Glomerular visceral epithelial cell (primary cell): Measurements from ENCODE around the gene B3GNT9.
A peak's percentile ranks its signal among the peaks of the same experiment; 100 is the strongest.

Experiments
- DNase-seq: peaks from one replicate; pipeline ENCODE4 v3.0.0-alpha.2; 2016; ENCODE audit errors: extremely low spot score

The B3GNT9 gene

DNA sequence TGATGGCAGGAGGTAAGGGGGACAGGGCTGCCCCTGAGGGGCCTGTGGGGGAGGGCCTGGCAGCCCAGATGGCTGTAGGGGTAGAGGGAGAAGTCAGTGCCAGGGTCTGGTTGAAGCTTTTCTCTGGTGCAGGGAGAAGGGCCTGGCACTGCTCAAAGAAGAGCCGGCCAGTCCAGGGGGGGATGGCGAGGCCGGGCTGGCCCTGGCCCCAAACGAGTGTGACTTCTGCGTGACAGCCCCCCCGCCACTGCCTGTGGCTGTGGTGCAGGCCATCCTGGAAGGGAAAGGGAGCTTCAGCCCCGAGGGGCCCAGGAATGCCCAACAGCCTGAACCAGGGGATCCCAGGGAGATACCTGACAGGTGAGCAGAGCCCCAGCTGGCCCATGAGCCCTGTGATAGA is 16.8 kb upstream of the B3GNT9 start:
- no peak for DNase-seq

GRCh38 chr16:67166598-67167168 is 15.9 kb upstream of the B3GNT9 start:
- no peak for DNase-seq

DNA sequence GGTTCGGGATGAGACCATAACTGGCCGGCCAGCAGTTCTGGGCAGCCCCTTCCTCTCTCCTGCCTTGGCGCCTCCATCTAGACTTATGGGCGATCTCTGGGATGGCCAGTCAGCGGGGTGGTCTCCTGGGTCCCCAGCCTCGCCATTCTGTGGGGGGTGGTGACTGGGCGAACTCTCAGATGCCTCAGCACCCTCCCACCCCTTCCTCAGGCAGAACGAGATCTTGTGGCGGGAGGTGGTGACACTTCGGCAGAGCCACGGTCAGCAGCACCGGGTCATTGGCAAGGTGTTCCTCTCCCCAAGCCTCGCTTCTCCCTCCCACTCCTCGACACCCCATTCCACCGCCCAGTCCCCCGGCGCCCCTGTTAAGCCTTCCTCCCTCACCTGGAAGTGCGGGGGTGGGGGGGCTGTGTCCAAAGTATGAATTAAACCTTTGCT is 15.3 kb upstream of the B3GNT9 start:
- DNase-seq: no peak

DNA sequence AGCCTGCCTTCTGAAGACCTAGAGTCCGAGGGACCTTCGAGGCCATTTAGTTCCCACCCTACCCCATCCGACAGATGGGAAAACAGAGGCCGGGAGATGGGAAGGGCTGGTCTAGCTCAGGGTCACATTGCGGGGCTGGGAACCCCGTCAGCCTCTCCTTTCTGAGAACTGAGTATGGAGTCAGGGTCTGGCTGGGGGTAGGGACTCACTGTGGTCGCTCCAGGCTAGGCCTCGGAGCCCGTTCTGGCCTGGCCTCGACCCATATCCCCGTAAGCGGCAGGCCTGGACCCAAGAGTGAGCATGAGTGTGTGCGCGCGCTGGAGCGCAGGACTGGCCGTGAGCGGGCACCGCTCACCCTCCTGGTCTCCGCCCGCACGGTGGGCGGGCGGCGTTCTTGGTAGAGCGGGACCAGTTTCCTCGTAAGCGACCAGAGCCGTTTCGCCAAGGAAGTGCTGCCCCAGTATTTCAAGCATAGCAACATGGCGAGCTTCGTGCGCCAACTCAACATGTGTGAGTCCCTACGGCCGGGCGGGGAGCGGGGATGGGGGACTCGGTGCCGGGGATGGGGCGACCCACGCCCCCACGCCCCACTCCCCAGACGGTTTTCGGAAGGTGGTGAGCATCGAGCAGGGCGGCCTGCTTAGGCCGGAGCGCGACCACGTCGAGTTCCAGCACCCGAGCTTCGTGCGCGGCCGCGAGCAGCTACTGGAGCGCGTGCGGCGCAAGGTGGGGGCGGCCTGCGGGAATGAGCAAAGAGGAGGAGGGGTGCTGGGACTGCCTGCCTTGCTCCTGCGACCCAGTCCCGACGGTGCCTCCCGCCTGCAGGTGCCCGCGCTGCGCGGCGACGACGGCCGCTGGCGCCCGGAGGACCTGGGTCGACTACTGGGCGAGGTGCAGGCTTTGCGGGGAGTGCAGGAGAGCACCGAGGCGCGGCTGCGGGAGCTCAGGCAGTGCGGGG is 14.6 kb upstream of the B3GNT9 start:
- no peak for DNase-seq

- DNase-seq: no peak
These were observed 13.8 kb upstream of the B3GNT9 start, which contains the start of gene HSF4 for GRCh38 chr16:67164599-67165061. Gene HSF4, plus strand, starts transcription at chr16:67164745. Its CDS starts 67 bp downstream, at chr16:67164812.

- DNase-seq: no peak
These were observed 13.3 kb upstream of the B3GNT9 start for GRCh38 chr16:67163999-67164558.

GRCh38 chr16:67163164-67163998 is 12.6 kb upstream of the B3GNT9 start:
- no peak for DNase-seq

GRCh38 chr16:67162506-67163163 is 11.8 kb upstream of the B3GNT9 start:
- no peak for DNase-seq

DNA sequence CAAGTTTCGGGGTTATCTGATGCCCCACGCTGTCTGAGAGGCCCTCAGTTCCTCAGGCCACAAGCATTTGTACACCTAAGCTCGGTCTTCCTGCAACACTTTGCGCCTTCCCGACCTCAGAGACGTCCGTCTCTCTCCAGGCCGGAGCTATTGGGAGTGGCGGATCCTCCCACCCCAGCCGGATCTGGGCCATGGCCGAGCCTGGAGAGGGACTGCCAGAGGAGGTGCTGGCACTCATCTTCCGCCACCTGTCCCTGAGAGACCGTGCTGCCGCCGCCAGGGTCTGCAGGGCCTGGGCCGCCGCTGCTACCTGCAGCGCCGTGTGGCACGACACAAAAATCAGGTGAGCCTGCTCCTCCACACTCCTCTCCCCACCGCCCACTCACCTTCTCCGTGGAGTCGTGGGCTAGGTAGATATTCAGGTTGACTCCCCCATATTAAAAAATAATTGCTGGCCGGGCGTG is 10.8 kb upstream of the B3GNT9 start:
- DNase-seq: no peak

GRCh38 chr16:67158637-67159600 is 8.1 kb upstream of the B3GNT9 start:
- DNase-seq: peak; percentile 32

GRCh38 chr16:67157892-67158635 is 7.3 kb upstream of the B3GNT9 start:
- DNase-seq: no peak

- no peak for DNase-seq
These were observed 6.4 kb upstream of the B3GNT9 start for GRCh38 chr16:67157106-67157748.

DNA sequence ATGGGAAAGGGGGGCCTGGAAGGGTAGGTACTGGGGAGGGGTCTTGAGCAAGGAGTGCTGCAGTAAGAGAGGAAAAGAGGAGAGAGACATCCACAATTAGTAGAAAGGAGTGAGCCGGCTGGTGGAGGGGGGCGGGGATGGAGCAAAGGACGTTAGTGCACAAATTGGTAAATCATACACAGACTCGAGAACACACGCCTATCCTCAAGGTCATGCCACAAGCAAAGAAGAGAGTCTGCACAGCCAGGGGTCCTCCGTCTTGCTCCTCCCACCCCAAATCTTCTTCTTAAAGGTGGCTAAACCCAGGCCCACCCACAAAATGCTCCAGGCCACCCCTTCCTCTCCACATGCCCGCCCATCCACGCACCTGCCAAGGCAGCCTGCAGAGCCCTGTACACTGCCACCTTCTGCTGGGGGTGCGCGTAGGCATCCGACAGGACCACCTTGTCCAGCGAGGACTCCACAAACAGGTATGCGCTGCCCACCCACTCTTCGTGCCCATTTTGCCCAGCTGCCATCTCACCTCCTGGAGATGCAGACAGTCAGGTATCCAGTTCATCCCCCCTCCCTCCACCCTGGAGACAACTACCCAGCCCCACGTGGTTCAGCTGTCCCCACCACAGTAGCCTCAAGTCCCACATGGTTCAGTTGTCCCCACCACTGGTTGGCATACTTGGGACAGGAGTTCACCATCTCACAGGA is 5.5 kb upstream of the B3GNT9 start:
- DNase-seq: no peak

DNA sequence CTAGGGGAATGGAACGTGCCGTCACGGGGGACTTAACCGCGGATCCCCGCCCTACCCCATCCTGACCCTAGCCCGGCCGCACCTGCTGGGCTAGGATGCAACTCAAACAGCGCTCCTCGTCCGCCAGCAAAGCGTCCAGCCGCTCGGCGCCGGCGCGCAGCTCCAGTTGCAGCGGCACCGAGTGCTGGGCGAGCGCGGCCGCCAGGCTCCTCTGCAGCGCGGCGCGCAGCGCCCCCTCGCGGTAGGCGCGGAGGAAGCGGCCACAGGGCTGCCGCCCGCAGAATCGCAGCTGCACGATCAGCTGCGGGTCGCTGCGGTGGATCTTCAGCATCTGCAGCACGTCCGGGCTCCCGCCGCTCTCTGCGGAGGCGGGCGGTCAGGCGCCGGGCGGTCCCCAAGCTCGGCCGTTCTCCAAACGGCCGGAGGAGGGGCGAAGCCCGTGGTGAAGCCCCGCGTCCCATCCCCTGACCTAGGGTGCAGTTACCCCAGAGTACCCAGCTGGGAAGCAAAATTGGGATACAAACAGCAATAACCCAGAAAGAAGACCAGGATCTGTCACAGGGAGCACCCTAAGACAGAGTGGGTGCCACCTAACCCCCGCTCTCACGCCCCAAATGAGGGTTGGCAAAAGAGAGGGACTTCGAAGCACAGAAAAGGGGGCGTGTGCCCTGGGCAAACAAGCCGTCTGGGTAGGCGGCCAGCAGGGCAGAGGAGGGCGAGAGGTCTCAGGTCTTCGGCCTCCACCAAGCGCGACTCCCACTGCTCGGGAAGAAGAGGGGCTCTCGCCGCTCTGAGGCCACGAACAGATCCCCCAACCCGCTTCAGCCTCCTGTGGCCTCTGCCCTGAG is 4.7 kb upstream of the B3GNT9 start:
- DNase-seq: peak; percentile 72

- no peak for DNase-seq
These were observed 3.9 kb upstream of the B3GNT9 start for GRCh38 chr16:67154578-67155294.

DNA sequence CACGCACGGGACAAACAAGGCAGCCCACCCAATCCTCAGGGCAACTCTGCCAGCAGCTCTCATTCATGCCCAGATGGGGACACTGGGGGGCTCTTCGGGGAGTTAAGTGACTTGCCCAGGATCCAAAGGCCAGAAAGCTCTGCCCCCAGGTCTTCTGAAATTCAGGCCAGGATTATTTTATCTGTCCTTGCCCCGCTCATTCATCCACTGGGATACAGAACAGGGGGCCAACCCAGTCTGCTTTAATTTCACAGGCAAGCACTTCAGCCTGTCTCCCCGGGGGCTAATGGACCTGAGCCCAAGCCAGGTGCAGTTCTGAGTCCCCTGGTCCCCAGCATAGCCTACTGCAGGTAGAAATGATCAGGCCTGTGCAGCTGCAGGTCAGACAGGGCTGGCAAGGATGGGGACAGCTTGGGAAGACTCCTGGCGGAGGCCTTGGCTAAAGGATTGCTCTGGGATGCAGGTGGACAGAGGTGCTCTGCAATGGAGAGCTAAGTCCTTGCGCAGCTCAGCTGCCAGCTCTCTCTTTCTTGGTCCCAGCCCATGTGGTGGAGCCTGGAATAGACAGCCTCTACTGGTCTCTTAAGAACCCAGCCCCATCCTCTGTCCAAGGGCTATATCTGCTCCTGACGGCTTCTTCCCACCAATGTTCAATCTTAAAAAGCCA is 766 bp upstream of the B3GNT9 start:
- no peak for DNase-seq
